Cardiac fibroblast (primary cell): ENCODE results near the gene SLC66A2.
A peak's percentile ranks its signal among the peaks of the same experiment; 100 is the strongest.

Experiments
- DNase-seq, 2 donors: peaks; one replicate each; pipeline versions ENCODE4 v3.0.0 to v3.0.0-alpha.2; 2010; ENCODE audit warnings: low read depth in 2 of 2
- H3K4me3 ChIP-seq, 2 donors: replicated peaks in 1 of 2; 1 replicate in 1 of 2; 2 replicates in 1 of 2; pipeline ENCODE4 v1.5.1; 2011; ENCODE audit warnings: low read depth in 2 of 2, low read length in 2 of 2, mild to moderate bottlenecking in 2 of 2, moderate library complexity in 1 of 2
- TF ChIP-seq, protein P1 (sequence below): IDR thresholded peaks from one replicate; pipeline ENCODE4 v1.5.1; 2011; ENCODE audit warnings: low read depth, mild to moderate bottlenecking, low read length, inconsistent platforms

SLC66A2 gene

DNA sequence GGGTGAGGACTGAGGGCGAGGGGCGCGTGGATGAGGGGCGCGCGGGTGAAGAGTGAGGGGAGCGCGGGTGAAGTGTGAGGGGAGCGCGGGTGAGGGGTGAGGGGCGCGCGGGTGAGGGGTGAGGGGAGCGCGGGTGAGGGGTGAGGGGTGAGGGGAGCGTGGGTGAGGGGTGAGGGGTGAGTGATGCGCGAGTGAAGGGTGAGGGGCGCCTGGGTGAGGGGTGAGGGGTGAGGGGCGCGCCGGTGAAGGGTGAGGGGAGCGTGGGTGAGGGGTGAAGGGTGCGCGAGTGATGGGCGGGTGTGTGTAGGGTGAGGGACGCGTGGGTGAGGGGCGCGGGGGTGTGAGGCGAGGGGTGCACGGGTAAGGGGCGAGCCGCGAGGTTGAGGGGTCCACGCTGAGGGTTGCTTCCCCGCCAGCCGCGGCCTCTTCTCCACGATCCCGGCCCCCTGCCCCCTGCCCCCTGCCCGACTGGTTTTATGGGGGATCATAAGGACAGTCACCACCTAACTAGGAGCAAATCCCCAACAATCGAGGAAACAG is 1.1 kb upstream of the SLC66A2 start:
- TF ChIP-seq, protein P1, sequence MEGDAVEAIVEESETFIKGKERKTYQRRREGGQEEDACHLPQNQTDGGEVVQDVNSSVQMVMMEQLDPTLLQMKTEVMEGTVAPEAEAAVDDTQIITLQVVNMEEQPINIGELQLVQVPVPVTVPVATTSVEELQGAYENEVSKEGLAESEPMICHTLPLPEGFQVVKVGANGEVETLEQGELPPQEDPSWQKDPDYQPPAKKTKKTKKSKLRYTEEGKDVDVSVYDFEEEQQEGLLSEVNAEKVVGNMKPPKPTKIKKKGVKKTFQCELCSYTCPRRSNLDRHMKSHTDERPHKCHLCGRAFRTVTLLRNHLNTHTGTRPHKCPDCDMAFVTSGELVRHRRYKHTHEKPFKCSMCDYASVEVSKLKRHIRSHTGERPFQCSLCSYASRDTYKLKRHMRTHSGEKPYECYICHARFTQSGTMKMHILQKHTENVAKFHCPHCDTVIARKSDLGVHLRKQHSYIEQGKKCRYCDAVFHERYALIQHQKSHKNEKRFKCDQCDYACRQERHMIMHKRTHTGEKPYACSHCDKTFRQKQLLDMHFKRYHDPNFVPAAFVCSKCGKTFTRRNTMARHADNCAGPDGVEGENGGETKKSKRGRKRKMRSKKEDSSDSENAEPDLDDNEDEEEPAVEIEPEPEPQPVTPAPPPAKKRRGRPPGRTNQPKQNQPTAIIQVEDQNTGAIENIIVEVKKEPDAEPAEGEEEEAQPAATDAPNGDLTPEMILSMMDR: no peak
- no peak for DNase-seq
- peak overlapping the region; percentile 60 to 72 for H3K4me3 ChIP-seq

DNA sequence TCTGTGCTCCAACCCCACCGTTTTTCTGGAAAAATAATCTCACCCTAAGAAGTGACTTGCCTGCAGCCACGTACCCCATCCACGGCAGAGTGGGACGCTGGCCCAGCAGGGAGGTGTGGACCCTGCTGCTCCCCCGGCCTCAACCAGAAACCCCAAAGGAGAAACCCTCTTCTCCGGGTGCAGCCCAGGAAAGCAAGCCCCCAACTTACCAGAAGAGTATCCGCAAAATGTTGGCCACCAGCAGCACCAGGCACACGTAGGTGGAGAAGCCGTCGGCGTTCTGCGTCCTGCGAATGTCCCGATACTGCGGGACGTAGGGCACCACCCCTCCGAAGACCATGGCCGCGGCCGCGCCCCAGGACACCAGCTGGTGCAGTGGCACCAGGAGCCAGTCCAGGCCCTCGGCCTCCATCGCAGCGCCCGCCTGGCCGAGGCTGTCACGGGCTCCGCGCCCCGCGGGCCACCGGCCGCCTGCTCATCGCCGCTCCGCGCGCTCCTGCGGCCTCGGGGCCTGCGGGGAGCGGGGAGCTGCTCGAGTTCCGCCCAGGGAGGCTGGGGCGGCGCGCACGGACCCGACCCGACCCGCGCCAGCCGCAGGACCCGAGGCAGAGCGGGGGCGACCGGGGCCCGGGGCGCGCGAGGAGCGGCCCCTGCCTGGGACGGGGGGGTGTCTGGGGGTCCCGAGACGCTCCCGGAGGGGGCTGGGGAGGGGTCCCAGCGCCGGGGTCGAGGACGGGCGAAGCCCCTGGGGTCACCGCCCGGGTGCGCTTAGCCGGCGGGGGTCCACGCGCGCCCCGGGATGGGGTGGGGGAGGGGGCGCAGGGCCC is 725 bp downstream of the SLC66A2 start:
- TF ChIP-seq, protein P1: no peak
- DNase-seq: peak; percentile 25 to 36
- peak overlapping the region; percentile 58 to 72 for H3K4me3 ChIP-seq

DNA sequence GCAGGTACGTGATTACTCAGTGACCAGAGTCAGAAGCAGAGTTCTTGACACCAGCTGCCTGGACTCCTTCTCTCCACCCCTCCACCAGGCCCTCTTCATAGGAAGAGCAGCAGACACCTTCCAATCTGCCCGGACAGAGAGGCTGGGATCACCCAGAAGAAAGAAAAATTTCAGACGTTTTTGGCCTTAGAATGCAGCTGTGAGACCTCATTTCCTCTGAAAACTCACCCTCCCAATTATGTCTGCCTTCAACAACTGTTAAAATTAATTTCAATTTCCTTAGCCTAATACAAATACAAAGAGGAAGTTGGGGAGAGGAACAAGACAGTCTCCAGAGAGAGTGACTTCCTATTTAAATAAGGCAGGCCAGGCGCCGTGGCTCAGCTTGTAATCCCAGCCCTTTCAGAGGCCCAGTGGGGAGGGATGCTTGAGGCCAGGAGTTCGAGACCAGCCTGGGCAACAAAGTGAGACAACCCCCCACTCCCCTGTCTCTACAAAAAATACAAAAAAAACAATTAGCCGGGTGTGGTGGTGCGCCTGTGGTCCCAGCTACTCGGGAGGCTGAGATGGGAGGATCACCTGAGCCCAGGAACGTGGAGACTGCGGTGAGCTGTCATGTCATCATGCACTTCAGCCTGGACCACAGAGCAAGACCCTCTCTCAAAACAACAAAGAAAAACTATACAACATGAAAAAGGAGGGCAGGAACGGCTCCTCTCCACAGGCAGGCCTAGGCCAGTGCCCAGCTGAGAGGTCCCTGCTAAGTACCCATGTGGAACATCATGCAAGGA is 1.6 kb downstream of the SLC66A2 start:
- peak overlapping the region; percentile 58 to 72 for H3K4me3 ChIP-seq
- DNase-seq: peak; percentile 32 to 36
- TF ChIP-seq, protein P1: no peak

DNA sequence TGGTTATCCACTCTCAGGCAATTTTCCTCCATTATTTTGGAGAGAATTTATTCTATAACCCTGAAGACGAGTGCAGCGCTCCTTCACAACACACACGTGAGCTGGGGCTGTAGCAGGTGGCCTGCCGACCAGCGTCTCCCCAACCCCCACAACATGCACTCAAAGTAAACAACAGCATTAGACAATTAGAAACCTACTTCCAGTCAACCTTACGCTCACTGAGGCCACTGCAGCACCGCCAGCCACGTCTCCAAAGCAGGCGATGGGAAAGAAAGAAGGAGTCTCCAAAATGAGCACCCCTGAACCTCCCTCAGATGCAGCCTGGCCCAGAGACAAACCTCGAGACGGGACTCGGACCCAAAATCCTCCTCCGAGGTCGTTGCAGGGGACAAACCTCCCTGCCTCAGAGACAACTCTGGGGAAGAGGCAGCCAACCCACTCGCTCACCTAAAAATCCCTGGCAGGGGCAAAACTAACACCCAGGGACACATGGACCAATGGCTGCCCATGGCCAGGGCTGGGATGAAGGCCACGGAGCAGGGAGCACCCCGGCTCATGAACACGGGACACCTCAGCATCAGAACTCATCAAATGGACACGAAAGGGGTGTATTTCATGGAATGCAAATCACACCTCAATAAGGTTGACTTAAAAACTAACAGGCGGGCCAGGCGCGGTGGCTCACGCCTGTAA is 2.6 kb downstream of the SLC66A2 start:
- H3K4me3 ChIP-seq: no peak overlapping the region
- TF ChIP-seq, protein P1: no peak
- DNase-seq: no peak

DNA sequence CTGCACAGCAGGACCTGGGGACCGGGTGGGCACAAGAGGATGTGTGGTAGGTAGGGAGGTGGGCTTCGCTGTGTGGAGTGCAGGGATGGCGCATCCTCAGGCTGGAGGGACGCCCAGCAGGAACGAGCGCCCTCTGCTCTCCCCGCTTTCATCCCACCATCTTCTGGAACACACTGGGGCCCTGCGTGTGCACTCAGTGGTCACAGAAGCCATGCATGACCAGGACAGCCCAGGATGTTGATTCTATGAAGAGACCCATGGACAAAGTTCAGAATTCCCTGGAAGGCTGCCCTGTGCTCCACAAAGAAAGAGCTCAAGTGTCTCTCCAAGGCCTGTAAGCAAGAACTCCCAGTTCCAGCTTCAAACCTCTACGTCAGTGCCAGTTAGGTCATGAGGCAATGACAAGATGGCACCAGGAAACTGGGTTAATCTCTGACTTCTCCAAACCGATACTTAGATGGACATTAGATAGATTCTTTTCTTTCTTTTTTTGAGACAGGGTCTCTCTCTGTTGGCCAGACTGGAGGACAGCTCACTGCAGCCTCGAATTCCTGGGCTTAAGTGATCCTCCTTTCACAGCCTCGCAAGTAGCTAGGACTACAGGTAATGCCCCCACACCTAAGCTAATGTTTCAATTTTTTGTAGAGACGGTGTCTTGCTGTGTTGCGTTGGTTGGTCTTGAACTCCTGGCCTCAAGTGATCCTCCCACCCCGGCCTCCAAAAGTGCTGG is 3.4 kb downstream of the SLC66A2 start:
- no peak overlapping the region for H3K4me3 ChIP-seq
- TF ChIP-seq, protein P1: no peak
- DNase-seq: no peak

DNA sequence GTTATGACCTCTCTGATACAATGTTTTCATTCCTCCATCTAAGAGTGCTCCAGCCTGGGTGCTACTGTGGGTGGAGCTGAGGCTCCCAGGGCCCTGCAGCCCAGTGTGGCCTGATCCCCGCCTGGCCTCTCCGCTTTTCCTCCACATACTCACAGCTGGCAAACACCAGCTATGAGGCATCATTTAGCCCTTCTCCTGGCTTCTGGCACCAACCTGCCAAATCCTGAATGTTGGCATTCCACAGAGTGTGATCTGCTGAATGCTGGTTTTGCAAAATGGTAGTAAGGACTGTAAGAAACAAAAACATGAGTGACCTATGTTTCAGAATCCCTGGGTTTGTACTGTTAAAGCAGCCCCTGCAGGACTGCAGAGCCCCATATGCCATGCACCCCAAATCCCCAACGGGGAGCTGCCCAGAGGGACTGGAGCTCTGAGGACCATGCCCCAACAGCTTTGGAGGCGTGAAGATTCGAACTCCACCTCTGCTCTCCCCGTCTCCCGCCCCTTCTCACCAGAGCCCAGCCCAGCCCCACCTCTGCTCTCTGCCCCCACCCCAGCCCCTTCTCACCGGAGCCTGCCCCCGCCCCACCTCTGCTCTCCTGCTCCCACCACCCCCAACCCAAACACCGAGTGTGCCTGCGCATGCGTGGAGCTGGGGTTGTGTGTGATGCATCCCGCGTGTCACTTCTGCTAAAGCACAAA is 4.2 kb downstream of the SLC66A2 start:
- TF ChIP-seq, protein P1: no peak
- H3K4me3 ChIP-seq: no peak overlapping the region
- DNase-seq: peak in 1 of 2 donors; percentile 11
